Suprapubic skin (tissue), 4 donors: ENCODE data around the gene TNS3. TPM values are rescaled to one million over a fixed set of nuclear protein-coding genes. Genes with fewer than 3 reads are reported as not detected.

ENCODE experiments used
- DNase-seq, 2 donors: peaks; one replicate each; pipeline ENCODE4 v3.0.0-alpha.2; 2019; ENCODE audit warnings: low spot score in 2 of 2
- H3K27ac ChIP-seq: fragments of 200-600 bp; sonication (generic); one replicate; pipeline ENCODE4 v1.5.1; 2019
- H3K27me3 ChIP-seq: fragments of 200-600 bp; sonication (generic); one replicate; pipeline ENCODE4 v1.5.1; 2019
- H3K36me3 ChIP-seq: fragments of 200-600 bp; sonication (generic); one replicate; pipeline ENCODE4 v1.5.1; 2019
- H3K4me1 ChIP-seq: fragments of 200-600 bp; sonication (generic); one replicate; pipeline ENCODE4 v1.5.1; 2019
- H3K4me3 ChIP-seq: fragments of 200-600 bp; sonication (generic); one replicate; pipeline ENCODE4 v1.5.1; 2019; ENCODE audit warnings: mild to moderate bottlenecking
- H3K9me3 ChIP-seq: fragments of 200-600 bp; sonication (generic); one replicate; pipeline ENCODE4 v1.5.1; 2019
- CTCF ChIP-seq, 2 donors: fragments of 200-600 bp in 1 of 2; fragments of 450-650 bp in 1 of 2; sonication (generic) in 1 of 2; IDR thresholded peaks; one replicate each; pipeline ENCODE4 v1.5.1; 2016 to 2019; ENCODE audit warnings: antibody characterized with exemption in 2 of 2, mild to moderate bottlenecking in 1 of 2, moderate library complexity in 1 of 2
- EP300 ChIP-seq: sonication (generic); formaldehyde crosslinking; IDR thresholded peaks from one replicate; pipeline ENCODE4 v1.6.1; 2017; ENCODE audit warnings: antibody characterized with exemption
- POLR2A ChIP-seq, 2 donors: fragments of 450-650 bp; IDR thresholded peaks; one replicate each; pipeline ENCODE4 v1.6.1; 2017; ENCODE audit warnings: antibody characterized with exemption in 2 of 2, mild to moderate bottlenecking in 2 of 2, moderate library complexity in 2 of 2
- POLR2AphosphoS5 ChIP-seq, 3 donors: sonication (generic); formaldehyde crosslinking; IDR thresholded peaks; one replicate each; pipeline ENCODE4 v1.6.1; 2017; ENCODE audit warnings: antibody characterized with exemption in 3 of 3
- WGBS: methylation state at CpG from one replicate; pipeline ENCODE4 v1.1.5; 2018; 5-methylcytosine and 5-hydroxymethylcytosine counted together
- total RNA-seq, 4 donors: library from RNA; depleted of rRNA; stranded (reverse); fragments of >200 nt; gene quantifications; one replicate each; pipeline ENCODE4 v1.1.0, GENCODE V29; 2016

Gene TNS3
- total RNA-seq, 4 donors from 2014 or later, result 14.3 to 53.0 (median 31.9) TPM

- WGBS, result 56% methylated on average over 7 of the region's 7 CpGs
- no peak for DNase-seq
- Histone ChIP-seq H3K27ac (no peak overlapping the region), H3K9me3 (no peaks in the 10 kb centered on the region), H3K4me3 (peak overlapping the region; percentile 54), H3K4me1 (peaks cover 81% of the 10 kb centered on the region), H3K27me3 (peaks cover 13% of the 10 kb centered on the region), H3K36me3 (no peaks in the 10 kb centered on the region)
- TF ChIP-seq EP300 (no peak), POLR2AphosphoS5 (IDR thresholded peaks at IDR 0.05) (no peak)
Observed at GRCh38 chr7:47580175-47580706, 1.7 kb downstream of the TNS3 start.

- Histone ChIP-seq H3K36me3 (no peaks in the 10 kb centered on the region), H3K4me1 (peaks cover 84% of the 10 kb centered on the region), H3K27ac (peak overlapping the region; percentile 30), H3K4me3 (no peak overlapping the region), H3K27me3 (peaks cover 13% of the 10 kb centered on the region), H3K9me3 (no peaks in the 10 kb centered on the region)
- no peak for DNase-seq
- TF ChIP-seq CTCF (IDR thresholded peaks at IDR 0.05), result no peak
- no peak for TF ChIP-seq POLR2AphosphoS5 (IDR thresholded peaks at IDR 0.05)
- TF ChIP-seq POLR2A (IDR thresholded peaks at IDR 0.05), result no peak
- TF ChIP-seq EP300, result no peak
- WGBS, result 78% methylated on average over 1 of the region's 3 CpGs
Observed at GRCh38 chr7:47579458-47579857, 2.5 kb downstream of the TNS3 start.

GRCh38 chr7:47578579-47579270, 3.2 kb downstream of the TNS3 start:
- no peaks in the 10 kb centered on the region for H3K9me3 ChIP-seq
- peaks cover 13% of the 10 kb centered on the region for H3K27me3 ChIP-seq
- 28% methylated on average over 17 of the region's 18 CpGs for WGBS
- H3K27ac ChIP-seq, result peak overlapping the region; percentile 30
- TF ChIP-seq POLR2AphosphoS5 (IDR thresholded peaks at IDR 0.05), result peak in 1 of 3 donors; percentile 12
- no peak for TF ChIP-seq CTCF (IDR thresholded peaks at IDR 0.05)
- H3K36me3 ChIP-seq, result no peaks in the 10 kb centered on the region
- H3K4me1 ChIP-seq, result peaks cover 84% of the 10 kb centered on the region
- no peak for DNase-seq
- H3K4me3 ChIP-seq, result no peak overlapping the region

- TF ChIP-seq POLR2A (IDR thresholded peaks at IDR 0.05), result no peak
- TF ChIP-seq EP300, result no peak
- TF ChIP-seq CTCF (IDR thresholded peaks at IDR 0.05), result no peak
- DNase-seq, result no peak
- Histone ChIP-seq H3K27me3 (peaks cover 13% of the 10 kb centered on the region), H3K4me1 (peaks cover 87% of the 10 kb centered on the region), H3K27ac (peak overlapping the region; percentile 30), H3K9me3 (no peaks in the 10 kb centered on the region), H3K36me3 (no peaks in the 10 kb centered on the region), H3K4me3 (no peak overlapping the region)
- WGBS, result 48% methylated on average over 14 of the region's 14 CpGs
Observed at GRCh38 chr7:47577321-47577919, 4.5 kb downstream of the TNS3 start.

GRCh38 chr7:47576866-47577306, 5.0 kb downstream of the TNS3 start:
- WGBS, result 36% methylated on average over 15 of the region's 15 CpGs
- Histone ChIP-seq H3K36me3 (no peaks in the 10 kb centered on the region), H3K4me1 (peaks cover 88% of the 10 kb centered on the region), H3K27ac (peak overlapping the region; percentile 30), H3K4me3 (no peak overlapping the region), H3K9me3 (no peaks in the 10 kb centered on the region), H3K27me3 (peaks cover 9% of the 10 kb centered on the region)
- no peak for TF ChIP-seq EP300
- no peak for TF ChIP-seq CTCF (IDR thresholded peaks at IDR 0.05)
- no peak for TF ChIP-seq POLR2A (IDR thresholded peaks at IDR 0.05)
- TF ChIP-seq POLR2AphosphoS5 (IDR thresholded peaks at IDR 0.05), result no peak
- DNase-seq, result no peak
